ENCODE data around the gene SLC29A4.
"Not testable (repeated sequence)": the region's sequence is repeated elsewhere in the genome, so short reads cannot be mapped to it uniquely, and the experiment has no call there.

The SLC29A4 gene

DNA sequence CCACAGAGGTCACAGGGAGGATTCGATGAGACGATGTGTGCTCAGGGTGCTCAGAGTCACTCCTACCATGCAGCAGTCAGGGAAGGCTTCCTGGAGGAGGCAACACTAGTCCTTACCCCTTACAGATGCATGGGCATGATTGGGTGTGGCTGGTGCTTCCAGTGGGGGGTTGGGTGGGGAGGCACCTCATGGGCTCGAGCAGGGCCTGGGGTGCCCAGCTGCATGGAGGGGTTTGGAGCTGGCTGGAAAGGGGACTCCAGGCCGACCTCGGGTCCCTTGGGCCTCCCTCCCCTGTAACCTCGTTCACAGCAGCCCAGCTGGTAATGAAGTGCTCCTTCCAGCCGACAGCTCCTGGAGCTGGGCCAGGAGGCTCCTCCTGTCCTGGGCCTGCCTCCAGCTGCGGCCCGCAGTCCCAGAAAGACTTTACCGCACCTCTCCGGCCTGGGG is 7.7 kb upstream of the SLC29A4 start:
- H2AFZ ChIP-seq (ENCODE audit: low read depth, low read length); H3K4me3 ChIP-seq (ENCODE audit: insufficient read depth in 1 of 2, low read depth in 1 of 2, low read length in 2 of 2); H2BK5ac ChIP-seq (ENCODE audit: low read depth, low read length, poor library complexity, severe bottlenecking); H2BK15ac ChIP-seq (ENCODE audit: low read depth, poor library complexity, severe bottlenecking); H3K4ac ChIP-seq (ENCODE audit: low read depth in 1 of 2, low read length in 2 of 2); H3K36me3 ChIP-seq (ENCODE audit: control insufficient read depth in 1 of 2, insufficient read depth in 2 of 2, low read depth in 1 of 2, low read length in 2 of 2); H4K91ac ChIP-seq (ENCODE audit: low read length); H3K14ac ChIP-seq (ENCODE audit: low read length in 2 of 2); H3K9me3 ChIP-seq (ENCODE audit: control insufficient read depth, low read length); H2BK12ac ChIP-seq (ENCODE audit: low read length in 2 of 2); H3K4me1 ChIP-seq (ENCODE audit: control insufficient read depth, insufficient read depth, low read depth, low read length); H2BK120ac ChIP-seq (ENCODE audit: low read depth, low read length); H3K18ac ChIP-seq (ENCODE audit: low read depth in 1 of 2, low read length in 2 of 2); H3K27ac ChIP-seq (ENCODE audit: low read length, poor library complexity, severe bottlenecking); H2AK5ac ChIP-seq (ENCODE audit: low read length, severe bottlenecking); H4K8ac ChIP-seq (ENCODE audit: low read length); H3K23ac ChIP-seq (ENCODE audit: low read length in 2 of 2); H3K79me1 ChIP-seq (replicated peaks; ENCODE audit: low read length, poor library complexity, severe bottlenecking); H3K4me2 ChIP-seq (ENCODE audit: low read length, poor library complexity, severe bottlenecking); DNase-seq; H3K9ac ChIP-seq (ENCODE audit: low read length): not testable (repeated sequence)
- peaks cover 9 to 42% of the 10 kb centered on the region in 2 experiments for H3K27me3 ChIP-seq (ENCODE audit: control insufficient read depth in 1 of 2, insufficient read depth in 1 of 2, low read length in 2 of 2)
- WGBS = 84% methylated on average over 5 of the region's 11 CpGs

- not testable (repeated sequence) for H3K9ac ChIP-seq (ENCODE audit: low read length); H3K9me3 ChIP-seq (ENCODE audit: control insufficient read depth, low read length); H3K27ac ChIP-seq (ENCODE audit: low read length, poor library complexity, severe bottlenecking); H3K4me1 ChIP-seq (ENCODE audit: control insufficient read depth, insufficient read depth, low read depth, low read length); H2BK5ac ChIP-seq (ENCODE audit: low read depth, low read length, poor library complexity, severe bottlenecking); H3K36me3 ChIP-seq (ENCODE audit: control insufficient read depth in 1 of 2, insufficient read depth in 2 of 2, low read depth in 1 of 2, low read length in 2 of 2); DNase-seq; H3K4ac ChIP-seq (ENCODE audit: low read depth in 1 of 2, low read length in 2 of 2); H3K4me2 ChIP-seq (ENCODE audit: low read length, poor library complexity, severe bottlenecking); H3K79me1 ChIP-seq (replicated peaks; ENCODE audit: low read length, poor library complexity, severe bottlenecking); H3K14ac ChIP-seq (ENCODE audit: low read length in 2 of 2); H2BK15ac ChIP-seq (ENCODE audit: low read depth, poor library complexity, severe bottlenecking); H2AK5ac ChIP-seq (ENCODE audit: low read length, severe bottlenecking); H2BK120ac ChIP-seq (ENCODE audit: low read depth, low read length); H4K8ac ChIP-seq (ENCODE audit: low read length); H3K4me3 ChIP-seq (ENCODE audit: insufficient read depth in 1 of 2, low read depth in 1 of 2, low read length in 2 of 2); H2AFZ ChIP-seq (ENCODE audit: low read depth, low read length); H4K91ac ChIP-seq (ENCODE audit: low read length); H3K23ac ChIP-seq (ENCODE audit: low read length in 2 of 2); H3K18ac ChIP-seq (ENCODE audit: low read depth in 1 of 2, low read length in 2 of 2); H2BK12ac ChIP-seq (ENCODE audit: low read length in 2 of 2)
- H3K27me3 ChIP-seq (ENCODE audit: control insufficient read depth in 1 of 2, insufficient read depth in 1 of 2, low read length in 2 of 2) = peaks cover 9 to 42% of the 10 kb centered on the region in 2 experiments
- 86% methylated on average over 7 of the region's 10 CpGs for WGBS
These were observed 7.2 kb upstream of the SLC29A4 start for GRCh38 chr7:5275510-5275909.

GRCh38 chr7:5276123-5276522 is 6.6 kb upstream of the SLC29A4 start:
- H3K27me3 ChIP-seq (ENCODE audit: control insufficient read depth in 1 of 2, insufficient read depth in 1 of 2, low read length in 2 of 2) = peaks cover 10 to 42% of the 10 kb centered on the region in 2 experiments

GRCh38 chr7:5276611-5277010 is 6.1 kb upstream of the SLC29A4 start:
- H3K9ac ChIP-seq (ENCODE audit: low read length) = no peak overlapping the region
- H3K4me3 ChIP-seq (ENCODE audit: insufficient read depth in 1 of 2, low read depth in 1 of 2, low read length in 2 of 2) = no peak overlapping the region
- H2BK12ac ChIP-seq (ENCODE audit: low read length in 2 of 2) = no peak overlapping the region
- H3K4ac ChIP-seq (ENCODE audit: low read depth in 1 of 2, low read length in 2 of 2) = no peak overlapping the region
- no peak overlapping the region for H3K14ac ChIP-seq (ENCODE audit: low read length in 2 of 2)
- H3K23ac ChIP-seq (ENCODE audit: low read length in 2 of 2) = peak overlapping the region in 1 of 2 experiments; percentile 52
- no peaks in the 10 kb centered on the region for H3K79me1 ChIP-seq (replicated peaks; ENCODE audit: low read length, poor library complexity, severe bottlenecking)
- no peak overlapping the region for H4K8ac ChIP-seq (ENCODE audit: low read length)
- H3K4me2 ChIP-seq (ENCODE audit: low read length, poor library complexity, severe bottlenecking) = no peak overlapping the region
- no peak overlapping the region for H2AFZ ChIP-seq (ENCODE audit: low read depth, low read length)
- no peak overlapping the region for H2AK5ac ChIP-seq (ENCODE audit: low read length, severe bottlenecking)
- H3K27me3 ChIP-seq (ENCODE audit: control insufficient read depth in 1 of 2, insufficient read depth in 1 of 2, low read length in 2 of 2) = peaks cover 14 to 46% of the 10 kb centered on the region in 2 experiments
- no peaks in the 10 kb centered on the region for H3K9me3 ChIP-seq (ENCODE audit: control insufficient read depth, low read length)
- no peak overlapping the region for H3K18ac ChIP-seq (ENCODE audit: low read depth in 1 of 2, low read length in 2 of 2)
- 90% methylated on average over 14 of the region's 15 CpGs for WGBS
- H4K91ac ChIP-seq (ENCODE audit: low read length) = no peak overlapping the region
- H2BK120ac ChIP-seq (ENCODE audit: low read depth, low read length) = no peak overlapping the region
- H2BK15ac ChIP-seq (ENCODE audit: low read depth, poor library complexity, severe bottlenecking) = no peak overlapping the region
- H2BK5ac ChIP-seq (ENCODE audit: low read depth, low read length, poor library complexity, severe bottlenecking) = no peak overlapping the region
- no peak overlapping the region for H3K27ac ChIP-seq (ENCODE audit: low read length, poor library complexity, severe bottlenecking)
- H3K36me3 ChIP-seq (ENCODE audit: control insufficient read depth in 1 of 2, insufficient read depth in 2 of 2, low read depth in 1 of 2, low read length in 2 of 2) = no peaks in the 10 kb centered on the region
- H3K4me1 ChIP-seq (ENCODE audit: control insufficient read depth, insufficient read depth, low read depth, low read length) = no peaks in the 10 kb centered on the region
- no peak for DNase-seq

More at GRCh38 chr7:5276123-5276522, 6.6 kb upstream of the SLC29A4 start:
- WGBS = 88% methylated on average over 14 of the region's 14 CpGs
- DNase-seq; H3K4ac ChIP-seq (ENCODE audit: low read depth in 1 of 2, low read length in 2 of 2); H2AFZ ChIP-seq (ENCODE audit: low read depth, low read length); H3K79me1 ChIP-seq (replicated peaks; ENCODE audit: low read length, poor library complexity, severe bottlenecking); H2AK5ac ChIP-seq (ENCODE audit: low read length, severe bottlenecking); H2BK5ac ChIP-seq (ENCODE audit: low read depth, low read length, poor library complexity, severe bottlenecking); H3K18ac ChIP-seq (ENCODE audit: low read depth in 1 of 2, low read length in 2 of 2); H2BK12ac ChIP-seq (ENCODE audit: low read length in 2 of 2); H4K8ac ChIP-seq (ENCODE audit: low read length); H2BK15ac ChIP-seq (ENCODE audit: low read depth, poor library complexity, severe bottlenecking); H3K4me3 ChIP-seq (ENCODE audit: insufficient read depth in 1 of 2, low read depth in 1 of 2, low read length in 2 of 2); H3K4me1 ChIP-seq (ENCODE audit: control insufficient read depth, insufficient read depth, low read depth, low read length); H3K9me3 ChIP-seq (ENCODE audit: control insufficient read depth, low read length); H3K36me3 ChIP-seq (ENCODE audit: control insufficient read depth in 1 of 2, insufficient read depth in 2 of 2, low read depth in 1 of 2, low read length in 2 of 2); H3K27ac ChIP-seq (ENCODE audit: low read length, poor library complexity, severe bottlenecking); H2BK120ac ChIP-seq (ENCODE audit: low read depth, low read length); H3K9ac ChIP-seq (ENCODE audit: low read length); H3K4me2 ChIP-seq (ENCODE audit: low read length, poor library complexity, severe bottlenecking); H4K91ac ChIP-seq (ENCODE audit: low read length): not testable (repeated sequence)
- Histone ChIP-seq H3K14ac (ENCODE audit: low read length in 2 of 2) (peak overlapping the region in 1 of 2 experiments; percentile 41), H3K23ac (ENCODE audit: low read length in 2 of 2) (peak overlapping the region in 1 of 2 experiments; percentile 52)

Data from mesenchymal stem cell (in vitro differentiated cells and primary cell).